SK-N-MC (cell line): ENCODE data around the gene CTNND2.
A peak's percentile ranks its signal among the peaks of the same experiment; 100 is the strongest.

Source experiments
- DNase-seq: peaks from one replicate; pipeline ENCODE4 v3.0.0-alpha.2; 2011; ENCODE audit warnings: low read depth, low spot score
- H3K27ac ChIP-seq: fragments of 200-600 bp; sonication (generic); 2 replicates; pipeline ENCODE4 v1.5.1; 2016; ENCODE audit warnings: mixed run types
- H3K36me3 ChIP-seq: fragments of 200-600 bp; sonication (generic); 2 replicates; pipeline ENCODE4 v1.6.1; 2017; ENCODE audit warnings: antibody characterized with exemption, low read length, mixed read lengths; ENCODE audit not compliant: insufficient read depth
- H3K4me3 ChIP-seq: fragments of 200-600 bp; sonication (generic); 2 replicates; pipeline ENCODE4 v1.5.1; 2016
- H3K9ac ChIP-seq: fragments of 200-600 bp; sonication (generic); 2 replicates; pipeline ENCODE4 v1.8.0; 2017; ENCODE audit warnings: mixed run types, mixed read lengths; ENCODE audit not compliant: insufficient read length
- H3K9me3 ChIP-seq: fragments of 200-600 bp; sonication (generic); 2 replicates; pipeline ENCODE4 v1.6.1; 2017; ENCODE audit warnings: low read depth, mild to moderate bottlenecking, antibody characterized with exemption, low read length, moderate library complexity, mixed read lengths
- EZH2 ChIP-seq: fragments of 200-600 bp; sonication (generic); IDR thresholded peaks from one replicate; pipeline ENCODE4 v1.6.1; 2017; ENCODE audit warnings: antibody characterized with exemption
- FOXP2 ChIP-seq: optimal IDR thresholded peaks from 2 replicates; pipeline ENCODE3; 2011; ENCODE audit warnings: mild to moderate bottlenecking, moderate library complexity; ENCODE audit not compliant: insufficient read depth; ENCODE audit errors: extremely low read length, control extremely low read depth
- POLR2AphosphoS5 ChIP-seq: IDR thresholded peaks from 2 replicates; pipeline ENCODE4 v1.6.1; 2012; ENCODE audit warnings: mild to moderate bottlenecking, low read depth, low read length, borderline replicate concordance

Gene CTNND2

GRCh38 chr5:11656916-11657315 is 247.3 kb downstream of the CTNND2 start:
- no peak for TF ChIP-seq POLR2AphosphoS5
- no peak for TF ChIP-seq EZH2
- TF ChIP-seq FOXP2, result no peak
- Histone ChIP-seq H3K36me3 (no peaks in the 10 kb centered on the region), H3K27ac (no peak overlapping the region), H3K9ac (no peak overlapping the region), H3K9me3 (no peaks in the 10 kb centered on the region), H3K4me3 (no peak overlapping the region)
- no peak for DNase-seq

- H3K9me3 ChIP-seq, result no peaks in the 10 kb centered on the region
- TF ChIP-seq FOXP2 (no peak), EZH2 (no peak), POLR2AphosphoS5 (no peak)
- H3K4me3 ChIP-seq, result no peak overlapping the region
- no peak overlapping the region for H3K27ac ChIP-seq
- no peaks in the 10 kb centered on the region for H3K36me3 ChIP-seq
- H3K9ac ChIP-seq, result no peak overlapping the region
- no peak for DNase-seq
These were observed 248.6 kb downstream of the CTNND2 start for GRCh38 chr5:11655681-11656080.

GRCh38 chr5:11650936-11651335 is 253.3 kb downstream of the CTNND2 start:
- no peaks in the 10 kb centered on the region for H3K36me3 ChIP-seq
- no peak for DNase-seq
- no peaks in the 10 kb centered on the region for H3K9me3 ChIP-seq
- no peak overlapping the region for H3K9ac ChIP-seq
- H3K27ac ChIP-seq, result no peak overlapping the region
- no peak overlapping the region for H3K4me3 ChIP-seq
- no peak for TF ChIP-seq POLR2AphosphoS5
- TF ChIP-seq EZH2, result no peak
- no peak for TF ChIP-seq FOXP2

GRCh38 chr5:11646141-11646540 is 258.1 kb downstream of the CTNND2 start:
- DNase-seq, result no peak
- Histone ChIP-seq H3K36me3 (no peaks in the 10 kb centered on the region), H3K9ac (no peak overlapping the region), H3K4me3 (no peak overlapping the region), H3K27ac (no peak overlapping the region), H3K9me3 (no peaks in the 10 kb centered on the region)
- TF ChIP-seq EZH2, result no peak
- no peak for TF ChIP-seq FOXP2
- TF ChIP-seq POLR2AphosphoS5, result no peak

GRCh38 chr5:11642438-11642837 is 261.8 kb downstream of the CTNND2 start:
- no peaks in the 10 kb centered on the region for H3K36me3 ChIP-seq
- no peak for DNase-seq
- H3K27ac ChIP-seq, result no peak overlapping the region
- H3K9me3 ChIP-seq, result no peaks in the 10 kb centered on the region
- H3K9ac ChIP-seq, result no peak overlapping the region
- no peak overlapping the region for H3K4me3 ChIP-seq
- no peak for TF ChIP-seq POLR2AphosphoS5
- TF ChIP-seq FOXP2, result no peak
- TF ChIP-seq EZH2, result no peak

- Histone ChIP-seq H3K27ac (no peak overlapping the region), H3K36me3 (no peaks in the 10 kb centered on the region), H3K4me3 (no peak overlapping the region), H3K9ac (no peak overlapping the region), H3K9me3 (no peaks in the 10 kb centered on the region)
- no peak for TF ChIP-seq EZH2
- TF ChIP-seq FOXP2, result no peak
- no peak for TF ChIP-seq POLR2AphosphoS5
- peak; percentile 37 for DNase-seq
These were observed 263.9 kb downstream of the CTNND2 start for GRCh38 chr5:11640158-11640873.

GRCh38 chr5:11622785-11623184 is 281.5 kb downstream of the CTNND2 start:
- Histone ChIP-seq H3K9ac (no peak overlapping the region), H3K9me3 (peaks cover 3% of the 10 kb centered on the region; the same call in 1 of the 2 replicates), H3K36me3 (no peaks in the 10 kb centered on the region), H3K4me3 (no peak overlapping the region), H3K27ac (no peak overlapping the region)
- TF ChIP-seq EZH2 (no peak), POLR2AphosphoS5 (no peak), FOXP2 (no peak)
- no peak for DNase-seq

GRCh38 chr5:11620172-11620571 is 284.1 kb downstream of the CTNND2 start:
- H3K9me3 ChIP-seq, result peaks cover 3% of the 10 kb centered on the region; the same call in 1 of the 2 replicates
- TF ChIP-seq EZH2, result no peak
- no peak for TF ChIP-seq FOXP2
- TF ChIP-seq POLR2AphosphoS5, result no peak
- no peak overlapping the region for H3K27ac ChIP-seq
- DNase-seq, result no peak
- H3K4me3 ChIP-seq, result no peak overlapping the region
- no peak overlapping the region for H3K9ac ChIP-seq
- no peaks in the 10 kb centered on the region for H3K36me3 ChIP-seq
